ENCODE results near the gene RPUSD1. TPM values are rescaled to one million over a fixed set of nuclear protein-coding genes. Genes with fewer than 3 reads are reported as not detected.

RPUSD1 gene
- total and polyA plus RNA-seq, 2 donors (not counting 3 experiments of a cell fraction or from before 2014, with no cell fraction given), result 46.2 to 55.8 TPM

DNA sequence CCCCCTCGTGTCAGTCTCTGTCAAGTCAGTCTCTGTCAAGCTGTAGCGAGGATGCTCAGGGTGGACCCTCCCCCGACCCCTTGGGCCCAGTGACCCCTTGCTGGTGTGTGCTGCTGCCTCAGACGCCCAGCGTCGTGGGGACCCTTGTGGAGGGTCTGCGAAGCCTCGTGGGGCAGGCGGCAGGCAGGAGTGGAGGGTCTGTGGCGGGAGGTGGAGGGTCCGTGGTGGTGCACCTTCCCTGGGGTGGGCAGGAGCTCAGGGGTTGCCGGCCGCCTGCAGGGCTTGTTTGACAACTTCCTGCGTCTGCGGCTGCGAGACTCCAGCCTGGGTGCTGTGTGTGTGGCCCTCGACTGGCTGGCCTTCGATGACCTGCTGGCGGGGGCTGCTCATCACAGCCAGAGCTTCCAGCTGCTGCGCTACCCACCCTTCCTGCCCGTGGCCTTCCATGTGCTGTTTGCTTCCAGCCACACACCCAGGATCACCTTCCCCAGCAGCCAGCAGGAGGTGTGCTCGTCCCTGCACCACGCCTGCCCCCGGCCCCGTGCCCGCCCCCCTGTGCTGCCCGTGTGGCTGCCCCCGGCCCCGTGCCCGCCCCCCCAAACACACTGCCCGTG, 6.8 kb upstream of the RPUSD1 start:
- Histone ChIP-seq H3K27ac (ENCODE audit: insufficient read depth, low read depth, low read length) (no peak overlapping the region), H3K4me2 (ENCODE audit: insufficient read depth, low read length) (no peak overlapping the region), H3K36me3 (ENCODE audit: control insufficient read depth in 2 of 2, extremely low read depth in 1 of 2, insufficient read depth in 2 of 2, low read length in 2 of 2) (no peaks in the 10 kb centered on the region), H3K79me2 (ENCODE audit: control insufficient read depth, insufficient read depth, low read length) (peaks cover under 1% of the 10 kb centered on the region), H4K20me1 (replicated peaks; ENCODE audit: control insufficient read depth, extremely low read depth, insufficient read depth, low read length) (no peaks in the 10 kb centered on the region), H3K27me3 (ENCODE audit: control insufficient read depth in 2 of 2, insufficient read depth in 2 of 2, low read length in 2 of 2) (peaks cover 0 to 2% of the 10 kb centered on the region in 2 experiments), H3K9me3 (replicated peaks; ENCODE audit: control insufficient read depth, insufficient read depth, low read length) (no peaks in the 10 kb centered on the region), H3K9me1 (replicated peaks; ENCODE audit: control insufficient read depth, extremely low read depth, insufficient read depth, low read length) (no peaks in the 10 kb centered on the region), H2AFZ (ENCODE audit: low read depth, low read length) (no peak overlapping the region), H3K4me3 (replicated peaks in 1 of 3; ENCODE audit: insufficient read depth in 1 of 3, low read depth in 1 of 3, low read length in 3 of 3) (no peak overlapping the region), H3K9ac (replicated peaks; ENCODE audit: extremely low read depth, insufficient read depth, low read length) (no peak overlapping the region), H3K4me1 (ENCODE audit: control insufficient read depth, extremely low read depth, insufficient read depth, low read length) (no peaks in the 10 kb centered on the region)
- intact Hi-C loops (cut with micrococcal nuclease), result no loop called here
- TF ChIP-seq POLR2A (IDR thresholded peaks at IDR 0.05; ENCODE audit: low read depth, low read length) (no peak), POLR2AphosphoS5 (IDR thresholded peaks at IDR 0.05; ENCODE audit: insufficient read depth, low read depth, low read length) (no peak), EZH2 (IDR thresholded peaks at IDR 0.05; ENCODE audit: borderline replicate concordance, low read depth, low read length, severe bottlenecking) (no peak), FOS (IDR thresholded peaks at IDR 0.05; ENCODE audit: borderline replicate concordance, insufficient read depth, low read length) (no peak), MYC (IDR thresholded peaks at IDR 0.05; ENCODE audit: low read depth, low read length) (no peak), JUN (IDR thresholded peaks at IDR 0.05; ENCODE audit: borderline replicate concordance, insufficient read depth, insufficient read length, low read depth) (no peak), GATA2 (IDR thresholded peaks at IDR 0.05; ENCODE audit: insufficient read depth, insufficient read length, low read depth, low read length) (no peak)
- TF ChIP-seq, protein P1, sequence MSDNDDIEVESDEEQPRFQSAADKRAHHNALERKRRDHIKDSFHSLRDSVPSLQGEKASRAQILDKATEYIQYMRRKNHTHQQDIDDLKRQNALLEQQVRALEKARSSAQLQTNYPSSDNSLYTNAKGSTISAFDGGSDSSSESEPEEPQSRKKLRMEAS (IDR thresholded peaks at IDR 0.05; ENCODE audit: insufficient read depth, insufficient read length), result no peak
- TF ChIP-seq, protein P2, sequence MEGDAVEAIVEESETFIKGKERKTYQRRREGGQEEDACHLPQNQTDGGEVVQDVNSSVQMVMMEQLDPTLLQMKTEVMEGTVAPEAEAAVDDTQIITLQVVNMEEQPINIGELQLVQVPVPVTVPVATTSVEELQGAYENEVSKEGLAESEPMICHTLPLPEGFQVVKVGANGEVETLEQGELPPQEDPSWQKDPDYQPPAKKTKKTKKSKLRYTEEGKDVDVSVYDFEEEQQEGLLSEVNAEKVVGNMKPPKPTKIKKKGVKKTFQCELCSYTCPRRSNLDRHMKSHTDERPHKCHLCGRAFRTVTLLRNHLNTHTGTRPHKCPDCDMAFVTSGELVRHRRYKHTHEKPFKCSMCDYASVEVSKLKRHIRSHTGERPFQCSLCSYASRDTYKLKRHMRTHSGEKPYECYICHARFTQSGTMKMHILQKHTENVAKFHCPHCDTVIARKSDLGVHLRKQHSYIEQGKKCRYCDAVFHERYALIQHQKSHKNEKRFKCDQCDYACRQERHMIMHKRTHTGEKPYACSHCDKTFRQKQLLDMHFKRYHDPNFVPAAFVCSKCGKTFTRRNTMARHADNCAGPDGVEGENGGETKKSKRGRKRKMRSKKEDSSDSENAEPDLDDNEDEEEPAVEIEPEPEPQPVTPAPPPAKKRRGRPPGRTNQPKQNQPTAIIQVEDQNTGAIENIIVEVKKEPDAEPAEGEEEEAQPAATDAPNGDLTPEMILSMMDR (IDR thresholded peaks at IDR 0.05; ENCODE audit: extremely low read depth in 1 of 2, insufficient read depth in 1 of 2, low read depth in 1 of 2, low read length in 2 of 2), result no peak
- ChIA-PET CTCF (no interaction called here), POLR2A (no interaction called here)
- DNase-seq (ENCODE audit: low read depth, low spot score), result no peak
- FAIRE-seq, result no peak
- no TSS peak for BruUV-seq (replicated peaks)
- dilution Hi-C loops (cut with MboI; ENCODE audit: extremely low pct_ligation_motif_present, low sequenced_read_pairs), result no loop called here
